MV-4-11 (cell line): ENCODE results near the gene DDI2.
A peak's percentile ranks its signal among the peaks of the same experiment; 100 is the strongest.

Experiments
- DNase-seq: peaks from one replicate; lab custom pipeline; 2025; lab: John Stamatoyannopoulos, UW

The DDI2 gene

GRCh38 chr1:15605398-15606383, 11.6 kb upstream of the DDI2 start:
- DNase-seq: no peak

- no peak for DNase-seq
Observed at GRCh38 chr1:15609631-15610030, 7.6 kb upstream of the DDI2 start.

GRCh38 chr1:15610167-15610566, 7.1 kb upstream of the DDI2 start:
- no peak for DNase-seq

GRCh38 chr1:15616373-15617172, 685 bp upstream of the DDI2 start:
- no peak for DNase-seq

- peak; percentile 70 for DNase-seq
Observed at GRCh38 chr1:15618077-15618654, 908 bp downstream of the DDI2 start.

- peak; percentile 63 for DNase-seq
Observed at GRCh38 chr1:15618655-15619525, 1.6 kb downstream of the DDI2 start.

- DNase-seq: no peak
Observed at GRCh38 chr1:15620155-15620545, 2.9 kb downstream of the DDI2 start.

GRCh38 chr1:15620902-15621682, 3.8 kb downstream of the DDI2 start:
- DNase-seq: no peak

- no peak for DNase-seq
Observed at GRCh38 chr1:15621975-15622374, 4.7 kb downstream of the DDI2 start.

GRCh38 chr1:15622712-15623373, 5.6 kb downstream of the DDI2 start:
- DNase-seq: no peak

GRCh38 chr1:15623435-15623834, 6.2 kb downstream of the DDI2 start:
- no peak for DNase-seq

- no peak for DNase-seq
Observed at GRCh38 chr1:15624133-15624714, 7.0 kb downstream of the DDI2 start.

GRCh38 chr1:15625056-15625917, 8.0 kb downstream of the DDI2 start:
- no peak for DNase-seq

GRCh38 chr1:15626269-15626950, 9.2 kb downstream of the DDI2 start:
- DNase-seq: peak; percentile 67

- peak; percentile 85 for DNase-seq
Observed at GRCh38 chr1:15627343-15627988, 10.2 kb downstream of the DDI2 start.

GRCh38 chr1:15628003-15628402, 10.7 kb downstream of the DDI2 start:
- DNase-seq: no peak

GRCh38 chr1:15633756-15634420, 16.6 kb downstream of the DDI2 start:
- no peak for DNase-seq
